D721Med (cell line): ENCODE results near the gene RGS9BP.
"Not testable (repeated sequence)": the region's sequence is repeated elsewhere in the genome, so short reads cannot be mapped to it uniquely, and the experiment has no call there.

Source experiments
- DNase-seq: peaks from one replicate; pipeline ENCODE4 v3.0.0; 2011; ENCODE audit warnings: low spot score; ENCODE audit not compliant: insufficient read length
- FAIRE-seq: peaks from 2 replicates; lab custom pipeline; 2011; peaks lifted over from hg19 to GRCh38; lab: Jason Lieb, UNC
- TF ChIP-seq, protein P1 (sequence below): IDR thresholded peaks from 2 replicates; pipeline ENCODE4 v1.5.1; 2012; ENCODE audit warnings: mild to moderate bottlenecking, control low read depth; ENCODE audit not compliant: insufficient read depth; ENCODE audit errors: missing control alignments

Gene RGS9BP

GRCh38 chr19:32653599-32653915, 22.1 kb upstream of the RGS9BP start:
- FAIRE-seq (no peak), DNase-seq (no peak)
- TF ChIP-seq, protein P1, sequence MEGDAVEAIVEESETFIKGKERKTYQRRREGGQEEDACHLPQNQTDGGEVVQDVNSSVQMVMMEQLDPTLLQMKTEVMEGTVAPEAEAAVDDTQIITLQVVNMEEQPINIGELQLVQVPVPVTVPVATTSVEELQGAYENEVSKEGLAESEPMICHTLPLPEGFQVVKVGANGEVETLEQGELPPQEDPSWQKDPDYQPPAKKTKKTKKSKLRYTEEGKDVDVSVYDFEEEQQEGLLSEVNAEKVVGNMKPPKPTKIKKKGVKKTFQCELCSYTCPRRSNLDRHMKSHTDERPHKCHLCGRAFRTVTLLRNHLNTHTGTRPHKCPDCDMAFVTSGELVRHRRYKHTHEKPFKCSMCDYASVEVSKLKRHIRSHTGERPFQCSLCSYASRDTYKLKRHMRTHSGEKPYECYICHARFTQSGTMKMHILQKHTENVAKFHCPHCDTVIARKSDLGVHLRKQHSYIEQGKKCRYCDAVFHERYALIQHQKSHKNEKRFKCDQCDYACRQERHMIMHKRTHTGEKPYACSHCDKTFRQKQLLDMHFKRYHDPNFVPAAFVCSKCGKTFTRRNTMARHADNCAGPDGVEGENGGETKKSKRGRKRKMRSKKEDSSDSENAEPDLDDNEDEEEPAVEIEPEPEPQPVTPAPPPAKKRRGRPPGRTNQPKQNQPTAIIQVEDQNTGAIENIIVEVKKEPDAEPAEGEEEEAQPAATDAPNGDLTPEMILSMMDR: no peak

DNA sequence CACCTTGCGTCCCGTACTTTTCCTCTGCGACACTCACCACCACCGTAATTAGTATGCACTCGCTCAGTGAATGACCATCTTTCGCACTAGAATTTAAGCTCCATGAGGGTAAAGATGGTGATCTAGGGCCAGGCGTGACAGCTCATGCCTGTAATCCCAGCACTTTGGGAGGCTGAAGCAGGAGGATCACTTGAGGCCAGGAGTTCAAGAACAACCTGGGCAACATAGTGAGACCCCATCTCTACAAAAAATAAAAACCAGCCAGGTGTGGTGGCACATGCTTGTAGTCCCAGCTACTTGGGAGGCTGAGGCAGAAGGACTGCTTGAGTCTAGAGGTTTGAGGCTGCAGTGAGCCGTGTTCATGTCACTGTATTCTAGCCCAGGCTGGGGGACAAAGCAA, 19.3 kb upstream of the RGS9BP start:
- FAIRE-seq, DNase-seq: not testable (repeated sequence)

DNA sequence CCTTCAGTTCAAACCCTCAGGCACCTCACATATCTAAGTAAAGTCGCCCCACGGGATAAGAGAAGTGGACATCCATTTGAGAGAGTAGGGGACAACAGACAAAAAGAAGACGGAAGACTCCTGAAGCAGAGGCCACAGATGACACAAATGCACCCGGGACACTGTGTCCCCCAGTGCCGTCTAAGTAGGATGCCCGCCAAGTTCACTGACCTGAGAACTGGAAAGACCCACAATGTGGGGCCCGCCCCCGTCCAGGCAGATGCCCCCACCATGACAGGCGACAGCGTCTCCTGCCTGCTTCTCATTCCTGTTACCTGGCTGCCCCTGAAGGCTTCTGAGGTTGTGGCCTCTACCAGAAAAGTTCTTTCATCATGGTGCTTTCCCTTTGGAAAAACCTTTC, 17.6 kb upstream of the RGS9BP start:
- FAIRE-seq (no peak), DNase-seq (no peak)
- TF ChIP-seq, protein P1: no peak

- FAIRE-seq (no peak), DNase-seq (no peak)
- TF ChIP-seq, protein P1: no peak
Measured at GRCh38 chr19:32658527-32658926, 17.1 kb upstream of the RGS9BP start.

GRCh38 chr19:32661318-32661717, 14.3 kb upstream of the RGS9BP start:
- FAIRE-seq (no peak), DNase-seq (no peak)
- TF ChIP-seq, protein P1: no peak

GRCh38 chr19:32662186-32662585, 13.5 kb upstream of the RGS9BP start:
- DNase-seq: no peak
- no peak for FAIRE-seq

GRCh38 chr19:32666084-32666483, 9.6 kb upstream of the RGS9BP start:
- DNase-seq (no peak), FAIRE-seq (no peak)
- TF ChIP-seq, protein P1: no peak

More at GRCh38 chr19:32662186-32662585, 13.5 kb upstream of the RGS9BP start:
- TF ChIP-seq, protein P1: no peak

- DNase-seq (no peak), FAIRE-seq (no peak)
- TF ChIP-seq, protein P1: no peak
Measured at GRCh38 chr19:32669310-32669709, 6.3 kb upstream of the RGS9BP start.
